GM12865 (cell line): ENCODE data around the gene KRT15.

Source experiments
- DNase-seq: peaks from one replicate; pipeline ENCODE4 v3.0.0; 2010; ENCODE audit warnings: low read depth
- H3K4me3 ChIP-seq: 2 replicates; pipeline ENCODE4 v1.5.1; 2011; ENCODE audit warnings: mild to moderate bottlenecking, low read depth, low read length, control low read depth
- TF ChIP-seq, protein P1 (sequence below): IDR thresholded peaks from 2 replicates; pipeline ENCODE4 v1.5.1; 2011; ENCODE audit warnings: low read length, control low read depth, low read depth, inconsistent platforms; ENCODE audit not compliant: insufficient read depth; ENCODE audit errors: missing control alignments

Gene KRT15

DNA sequence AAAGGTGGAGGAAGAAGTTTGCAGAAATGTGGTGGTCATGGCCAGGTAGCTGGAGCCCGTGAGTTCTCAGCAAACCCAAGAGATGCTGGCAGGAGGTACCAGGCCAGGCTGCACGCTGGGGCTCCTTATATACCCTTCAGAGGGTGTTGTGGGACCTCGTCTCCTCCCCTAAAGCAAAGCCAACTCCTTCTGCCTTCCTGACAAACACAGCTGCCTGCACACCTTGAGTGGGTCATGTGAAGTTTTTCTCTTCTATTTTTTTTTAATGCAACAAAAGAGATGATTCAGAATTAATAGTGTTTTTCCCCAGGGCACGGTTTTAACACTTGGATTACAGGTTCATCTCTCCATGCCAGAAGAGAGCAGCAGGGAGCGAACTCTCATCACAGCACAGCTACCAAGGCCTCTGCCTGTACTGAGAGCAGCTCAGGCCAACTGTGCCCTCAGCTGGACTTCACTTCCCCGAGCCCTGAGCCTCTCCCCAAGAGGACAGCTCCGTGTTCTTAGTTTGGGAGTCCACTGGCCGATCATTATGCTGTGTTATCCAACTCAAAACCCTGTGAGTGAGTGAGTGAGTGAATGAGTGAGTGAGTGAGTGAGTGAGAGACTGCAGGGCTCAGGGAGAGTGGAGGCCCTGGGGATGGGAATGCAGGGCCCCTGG lies at the start of gene KRT15:
Gene KRT15, minus strand, starts transcription at position 102 of the 661 bp plus-strand sequence. Its CDS starts 63 bp downstream, at position 39.
- TF ChIP-seq, protein P1, sequence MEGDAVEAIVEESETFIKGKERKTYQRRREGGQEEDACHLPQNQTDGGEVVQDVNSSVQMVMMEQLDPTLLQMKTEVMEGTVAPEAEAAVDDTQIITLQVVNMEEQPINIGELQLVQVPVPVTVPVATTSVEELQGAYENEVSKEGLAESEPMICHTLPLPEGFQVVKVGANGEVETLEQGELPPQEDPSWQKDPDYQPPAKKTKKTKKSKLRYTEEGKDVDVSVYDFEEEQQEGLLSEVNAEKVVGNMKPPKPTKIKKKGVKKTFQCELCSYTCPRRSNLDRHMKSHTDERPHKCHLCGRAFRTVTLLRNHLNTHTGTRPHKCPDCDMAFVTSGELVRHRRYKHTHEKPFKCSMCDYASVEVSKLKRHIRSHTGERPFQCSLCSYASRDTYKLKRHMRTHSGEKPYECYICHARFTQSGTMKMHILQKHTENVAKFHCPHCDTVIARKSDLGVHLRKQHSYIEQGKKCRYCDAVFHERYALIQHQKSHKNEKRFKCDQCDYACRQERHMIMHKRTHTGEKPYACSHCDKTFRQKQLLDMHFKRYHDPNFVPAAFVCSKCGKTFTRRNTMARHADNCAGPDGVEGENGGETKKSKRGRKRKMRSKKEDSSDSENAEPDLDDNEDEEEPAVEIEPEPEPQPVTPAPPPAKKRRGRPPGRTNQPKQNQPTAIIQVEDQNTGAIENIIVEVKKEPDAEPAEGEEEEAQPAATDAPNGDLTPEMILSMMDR, result no peak
- H3K4me3 ChIP-seq, result no peak within 1 kb of the TSS
- no peak for DNase-seq

DNA sequence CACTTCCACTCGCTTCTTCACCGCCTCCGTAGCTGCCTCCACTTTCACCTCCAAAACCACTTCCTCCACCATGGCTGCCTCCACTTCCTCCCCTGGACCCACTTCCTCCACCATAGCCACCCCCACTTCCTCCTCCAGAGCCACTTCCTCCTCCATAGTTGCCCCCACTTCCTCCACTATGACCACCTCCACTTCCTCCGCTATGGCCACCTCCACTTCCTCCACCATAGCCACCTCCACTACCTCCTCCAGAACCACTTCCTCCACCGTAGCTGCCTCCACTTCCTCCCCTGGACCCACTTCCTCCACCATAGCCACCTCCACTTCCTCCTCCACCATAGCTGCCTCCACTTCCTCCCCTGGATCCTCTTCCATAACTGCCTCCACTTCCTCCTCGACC lies 48.6 kb upstream of the KRT15 start:
- no peak overlapping the region for H3K4me3 ChIP-seq
- TF ChIP-seq, protein P1, result no peak
- no peak for DNase-seq

DNA sequence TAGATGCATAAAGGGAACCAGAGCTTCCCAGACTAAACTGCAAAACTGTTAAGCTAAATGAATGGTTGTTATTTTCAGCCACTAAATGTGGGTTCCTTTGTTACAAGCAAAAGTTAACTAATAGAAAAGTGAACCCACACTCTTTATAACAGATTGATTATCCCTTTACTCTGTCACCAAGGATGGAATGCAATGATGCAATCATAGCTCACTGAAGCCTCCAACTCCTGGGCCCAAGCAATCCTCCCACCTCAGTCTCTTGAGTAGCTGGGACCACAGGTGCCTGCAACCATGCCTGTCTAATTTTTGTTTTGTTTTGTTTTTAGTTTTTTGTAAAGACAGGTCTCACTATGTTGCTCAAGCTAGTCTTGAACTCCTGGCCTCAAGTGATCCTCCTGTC lies 46.6 kb upstream of the KRT15 start:
- TF ChIP-seq, protein P1, result no peak
- DNase-seq, result no peak

DNA sequence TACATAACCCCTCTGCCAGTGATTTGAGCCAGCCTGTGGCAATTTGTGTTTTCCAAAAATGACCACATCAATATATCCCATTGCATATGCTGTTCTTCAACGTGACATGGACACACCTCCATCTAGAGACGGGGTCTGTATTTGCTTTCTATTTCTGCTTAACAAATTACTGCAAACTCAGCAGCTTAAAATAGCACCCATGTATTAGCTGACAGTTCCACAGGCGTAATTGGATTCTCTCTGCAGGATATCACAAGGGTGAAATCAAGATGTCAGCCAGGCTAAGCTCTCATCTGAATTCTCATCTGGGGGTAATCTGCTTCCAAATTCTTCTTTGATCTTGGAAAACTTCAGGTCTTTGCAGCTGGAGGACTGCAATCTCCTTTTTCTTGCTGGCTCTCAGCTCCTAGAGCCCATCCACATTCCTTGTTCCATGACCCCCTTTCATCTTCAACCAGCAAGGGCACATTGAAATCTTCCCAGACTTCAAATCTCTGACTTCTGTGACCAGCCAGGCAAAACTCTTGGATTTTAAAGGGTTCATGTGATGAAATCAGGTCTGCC lies 45.0 kb upstream of the KRT15 start:
- DNase-seq, result no peak

More for the DNA sequence above, 46.6 kb upstream of the KRT15 start:
- H3K4me3 ChIP-seq, result no peak overlapping the region

DNA sequence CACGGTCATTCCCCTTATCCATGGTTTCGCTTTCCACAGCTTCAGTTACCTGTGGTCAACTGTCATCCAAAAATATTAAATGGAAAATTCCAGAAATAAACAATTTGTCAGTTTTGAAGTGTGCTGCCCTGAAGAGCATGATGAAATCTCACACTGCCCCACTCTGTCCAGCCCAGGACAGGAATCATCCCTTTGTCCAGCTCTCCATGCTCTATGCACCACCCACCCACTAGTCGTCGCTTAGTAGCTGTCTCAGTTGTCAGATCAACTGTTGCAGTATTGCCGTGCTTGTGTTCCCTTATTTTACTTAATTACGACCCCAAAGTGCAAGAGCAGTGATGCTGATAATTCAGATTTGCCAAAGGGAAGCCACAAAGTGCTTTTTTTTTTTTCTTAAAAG lies 42.9 kb upstream of the KRT15 start:
- H3K4me3 ChIP-seq, result no peak overlapping the region
- no peak for DNase-seq
- TF ChIP-seq, protein P1, result no peak

More for the DNA sequence above, 45.0 kb upstream of the KRT15 start:
- TF ChIP-seq, protein P1, result no peak
- H3K4me3 ChIP-seq, result no peak overlapping the region

DNA sequence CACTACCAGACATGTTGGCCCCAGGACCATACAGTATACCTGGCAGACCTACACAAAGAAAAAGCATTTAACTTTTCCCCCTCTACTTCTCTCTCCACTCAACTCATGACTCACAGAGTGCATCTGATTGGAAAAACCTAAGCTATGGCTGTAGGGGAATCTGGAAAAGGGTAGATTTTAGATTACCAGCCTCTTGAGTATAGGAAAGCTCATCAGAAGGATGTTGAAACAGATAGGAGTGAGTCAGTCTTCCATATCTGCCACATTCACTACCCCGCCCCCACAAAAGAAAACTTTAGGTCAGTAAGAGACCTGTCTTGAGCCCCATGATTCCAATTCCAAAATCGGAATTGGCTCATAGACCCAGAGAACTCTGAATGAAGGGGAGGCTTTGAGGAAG lies 40.9 kb upstream of the KRT15 start:
- TF ChIP-seq, protein P1, result no peak
- no peak overlapping the region for H3K4me3 ChIP-seq
- DNase-seq, result no peak
